Right lobe of liver (tissue), 4 donors: ENCODE data around the gene TRMO.
A peak's percentile ranks its signal among the peaks of the same experiment; 100 is the strongest.

Experiments
- CTCF ChIP-seq, 4 donors: fragments of 200-600 bp in 3 of 4; fragments of 450-650 bp in 1 of 4; IDR thresholded peaks; one replicate each; pipeline versions ENCODE4 v1.5.1 to v1.8.0; 2016 to 2022; ENCODE audit warnings: antibody characterized with exemption in 4 of 4, mild to moderate bottlenecking in 2 of 4
- POLR2A ChIP-seq: fragments of 450-650 bp; IDR thresholded peaks from one replicate; pipeline ENCODE4 v1.6.1; 2017; ENCODE audit warnings: antibody characterized with exemption, mild to moderate bottlenecking
- donor health status: DM: no; HTN: no; CAD: no.
- donor health status: DM: no; HTN: no; CAD: no.
- donor health status: DM: no; HTN: yes; CAD: no.

GRCh38 chr9:97889941-97890887, 32.1 kb downstream of the TRMO start:
- TF ChIP-seq CTCF (IDR thresholded peaks at IDR 0.05) = peak; percentile 29 to 73 (median 60)
- TF ChIP-seq POLR2A = no peak
